Measurements from ENCODE around the gene PIP4P1.

GRCh38 chr14:20412876-20413743, 48.1 kb downstream of the PIP4P1 start, which contains the start of gene TEP1:
- TF ChIP-seq POLR2A (IDR thresholded peaks at IDR 0.05; ENCODE audit: low read length) (peak; percentile 56), GATA1 (IDR thresholded peaks at IDR 0.05; ENCODE audit: low read depth, low read length) (no peak)
